Common myeloid progenitor, CD34-positive (primary cell): ENCODE results near the gene FZD8.

Experiments used
- CTCF ChIA-PET: fragments of 350-600 bp; sonication (Branson Sonifier 250); formaldehyde crosslinking; loops from one replicate; lab custom pipeline; 2021; ENCODE audit warnings: antibody characterized with exemption; lab: Charles Lee
- POLR2A ChIA-PET: fragments of 350-600 bp; sonication (Branson Sonifier 250); formaldehyde crosslinking; loops from one replicate; lab custom pipeline; 2021; ENCODE audit warnings: antibody characterized with exemption; lab: Charles Lee
- DNase-seq, 3 donors: peaks; one replicate each; pipeline versions ENCODE4 v3.0.0 to v3.0.0-alpha.2; 2013
- H3K27ac ChIP-seq, 2 experiments: 1 replicate in 1 of 2; 2 replicates in 1 of 2; pipeline ENCODE4 v1.7.0; 2013; ENCODE audit warnings: inconsistent platforms in 2 of 2, low read length in 2 of 2, mild to moderate bottlenecking in 2 of 2, low read depth in 1 of 2, moderate library complexity in 1 of 2; ENCODE audit not compliant: severe bottlenecking in 2 of 2, insufficient read depth in 1 of 2, poor library complexity in 1 of 2
- H3K27me3 ChIP-seq, 5 experiments: replicated peaks in 2 of 5; 1 replicate in 3 of 5; 2 replicates in 2 of 5; pipeline versions ENCODE4 v1.6.1 to v1.7.0; 2013; ENCODE audit warnings: low read length in 4 of 5, mild to moderate bottlenecking in 2 of 5, moderate library complexity in 2 of 5, inconsistent platforms in 1 of 5; ENCODE audit not compliant: insufficient read depth in 5 of 5, control insufficient read depth in 4 of 5
- H3K36me3 ChIP-seq, 4 experiments: 1 replicate in 2 of 4; 2 replicates in 2 of 4; pipeline versions ENCODE4 v1.6.1 to v1.7.0; 2013; ENCODE audit warnings: low read length in 3 of 4, control low read depth in 1 of 4, mild to moderate bottlenecking in 1 of 4; ENCODE audit not compliant: control insufficient read depth in 4 of 4, insufficient read depth in 4 of 4
- H3K4me1 ChIP-seq, 4 experiments: 1 replicate in 3 of 4; 2 replicates in 1 of 4; pipeline versions ENCODE4 v1.6.1 to v1.7.1; 2013; ENCODE audit warnings: low read length in 3 of 4, mild to moderate bottlenecking in 3 of 4, control low read depth in 1 of 4, inconsistent platforms in 1 of 4, moderate library complexity in 1 of 4; ENCODE audit not compliant: control insufficient read depth in 4 of 4, insufficient read depth in 4 of 4; ENCODE audit errors: control extremely low read depth in 1 of 4
- H3K4me3 ChIP-seq, 7 experiments: 1 replicate in 4 of 7; 2 replicates in 3 of 7; pipeline versions ENCODE4 v1.5.1 to v1.7.0; 2013; ENCODE audit warnings: mild to moderate bottlenecking in 7 of 7, low read length in 6 of 7, moderate library complexity in 6 of 7, inconsistent platforms in 2 of 7, low read depth in 2 of 7, control low read depth in 1 of 7; ENCODE audit not compliant: insufficient read depth in 4 of 7, control insufficient read depth in 1 of 7; ENCODE audit errors: extremely low read depth in 1 of 7
- H3K9me3 ChIP-seq, 5 experiments: 1 replicate in 4 of 5; 2 replicates in 1 of 5; pipeline versions ENCODE4 v1.6.1 to v1.7.1; 2013; ENCODE audit warnings: low read length in 4 of 5, mild to moderate bottlenecking in 2 of 5, inconsistent platforms in 1 of 5, low read depth in 1 of 5, moderate library complexity in 1 of 5; ENCODE audit not compliant: control insufficient read depth in 4 of 5, insufficient read depth in 2 of 5; ENCODE audit errors: control extremely low read depth in 1 of 5
- WGBS: methylation state at CpG from one replicate; pipeline ENCODE4 v1.1.5; 2013; ENCODE audit not compliant: insufficient coverage; 5-methylcytosine and 5-hydroxymethylcytosine counted together

FZD8 gene

GRCh38 chr10:35608328-35608672, 33.8 kb downstream of the FZD8 start:
- peaks cover 0 to 10% (median 5%) of the 10 kb centered on the region in 5 experiments for H3K9me3 ChIP-seq
- ChIA-PET CTCF (interaction anchor here (1.7 kb wide), 1 partner anchor 26 kb away, joined by 4 read pairs; no protein-coding TSS in a partner anchor), POLR2A (no interaction called here)
- H3K4me1 ChIP-seq = peaks cover 0 to 12% (median 10%) of the 10 kb centered on the region in 4 experiments
- no peak overlapping the region for H3K27ac ChIP-seq
- peaks cover 8 to 75% (median 33%) of the 10 kb centered on the region in 5 experiments for H3K27me3 ChIP-seq
- 67% methylated on average over 15 of the region's 16 CpGs for WGBS
- H3K4me3 ChIP-seq = peak overlapping the region in 4 of 7 experiments; percentile 45 to 78 (median 66)
- H3K36me3 ChIP-seq = no peaks in the 10 kb centered on the region
- DNase-seq = no peak

GRCh38 chr10:35607475-35608327, 34.4 kb downstream of the FZD8 start:
- Histone ChIP-seq H3K36me3 (no peaks in the 10 kb centered on the region), H3K9me3 (peaks cover 0 to 10% (median 5%) of the 10 kb centered on the region in 5 experiments), H3K4me3 (peak overlapping the region; percentile 20 to 78 (median 63)), H3K4me1 (peaks cover 0 to 12% (median 10%) of the 10 kb centered on the region in 4 experiments), H3K27me3 (peaks cover 8 to 69% (median 33%) of the 10 kb centered on the region in 5 experiments), H3K27ac (no peak overlapping the region)
- WGBS = 6% methylated on average over 55 of the region's 78 CpGs
- ChIA-PET CTCF (no interaction called here), POLR2A (no interaction called here)
- peak in 2 of 3 donors; percentile 18 to 46 for DNase-seq

- peaks cover 8 to 60% (median 33%) of the 10 kb centered on the region in 5 experiments for H3K27me3 ChIP-seq
- ChIA-PET POLR2A (no interaction called here), CTCF (no interaction called here)
- H3K36me3 ChIP-seq = no peaks in the 10 kb centered on the region
- DNase-seq = no peak
- WGBS = no CpG with 5 or more reads among the region's 6 CpGs
- peaks cover 0 to 12% (median 10%) of the 10 kb centered on the region in 4 experiments for H3K4me1 ChIP-seq
- peaks cover 0 to 11% (median 5%) of the 10 kb centered on the region in 5 experiments for H3K9me3 ChIP-seq
- no peak overlapping the region for H3K4me3 ChIP-seq
- no peak overlapping the region for H3K27ac ChIP-seq
Measured at GRCh38 chr10:35606430-35606829, 35.7 kb downstream of the FZD8 start.

- ChIA-PET POLR2A (no interaction called here), CTCF (no interaction called here)
- DNase-seq = no peak
- peaks cover 8 to 57% (median 30%) of the 10 kb centered on the region in 5 experiments for H3K27me3 ChIP-seq
- H3K36me3 ChIP-seq = no peaks in the 10 kb centered on the region
- 84% methylated on average over 7 of the region's 8 CpGs for WGBS
- no peak within 1 kb of the TSS for H3K27ac ChIP-seq
- H3K4me1 ChIP-seq = peaks cover 0 to 12% (median 10%) of the 10 kb centered on the region in 4 experiments
- no peak within 1 kb of the TSS for H3K4me3 ChIP-seq
- H3K9me3 ChIP-seq = peaks cover 0 to 13% (median 5%) of the 10 kb centered on the region in 5 experiments
Measured at GRCh38 chr10:35605191-35605590, 36.9 kb downstream of the FZD8 start, which contains the start of gene GJD4. GJD4 (plus strand) TSS chr10:35605341; CDS start chr10:35605568, 227 bp downstream.

- peaks cover 0 to 10% (median 0%) of the 10 kb centered on the region in 5 experiments for H3K9me3 ChIP-seq
- H3K4me3 ChIP-seq = no peak overlapping the region
- H3K36me3 ChIP-seq = no peaks in the 10 kb centered on the region
- CTCF ChIA-PET = interaction anchor here (0.8 kb wide), 1 partner anchor 27 kb away, joined by 3 read pairs; no protein-coding TSS in a partner anchor
- peaks cover 3 to 21% (median 10%) of the 10 kb centered on the region in 5 experiments for H3K27me3 ChIP-seq
- 93% methylated on average over 2 of the region's 2 CpGs for WGBS
- DNase-seq = no peak
- H3K27ac ChIP-seq = no peak overlapping the region
- POLR2A ChIA-PET = no interaction called here
- no peaks in the 10 kb centered on the region for H3K4me1 ChIP-seq
Measured at GRCh38 chr10:35600193-35600592, 41.9 kb downstream of the FZD8 start.

- H3K27ac ChIP-seq = no peak overlapping the region
- no peaks in the 10 kb centered on the region for H3K4me1 ChIP-seq
- H3K27me3 ChIP-seq = peaks cover 0 to 5% (median 3%) of the 10 kb centered on the region in 5 experiments
- ChIA-PET POLR2A (no interaction called here), CTCF (interaction anchor here (1.4 kb wide), 1 partner anchor 12 kb away, joined by 3 read pairs; no protein-coding TSS in a partner anchor)
- DNase-seq = peak in 1 of 3 donors; percentile 9
- no peaks in the 10 kb centered on the region for H3K36me3 ChIP-seq
- H3K4me3 ChIP-seq = no peak overlapping the region
- 49% methylated on average over 6 of the region's 6 CpGs for WGBS
- H3K9me3 ChIP-seq = peaks cover 0 to 10% (median 0%) of the 10 kb centered on the region in 5 experiments
Measured at GRCh38 chr10:35598379-35598778, 43.7 kb downstream of the FZD8 start.

- peaks cover 0 to 3% (median 2%) of the 10 kb centered on the region in 5 experiments for H3K27me3 ChIP-seq
- H3K27ac ChIP-seq = no peak overlapping the region
- no peaks in the 10 kb centered on the region for H3K36me3 ChIP-seq
- no peak overlapping the region for H3K4me3 ChIP-seq
- CTCF ChIA-PET = no interaction called here
- 68% methylated on average over 2 of the region's 3 CpGs for WGBS
- DNase-seq = no peak
- POLR2A ChIA-PET = no interaction called here
- peaks cover 0 to 7% (median 7%) of the 10 kb centered on the region in 5 experiments for H3K9me3 ChIP-seq
- no peaks in the 10 kb centered on the region for H3K4me1 ChIP-seq
Measured at GRCh38 chr10:35595106-35595505, 47.0 kb downstream of the FZD8 start.
